ENCODE results near the gene ZFYVE26. TPM values are rescaled to one million over a fixed set of nuclear protein-coding genes. Genes with fewer than 3 reads are reported as not detected.

ZFYVE26 gene
- total RNA-seq, 1 donor from 2014 or later, result 16.5 TPM

GRCh38 chr14:67817750-67818438, 1.5 kb upstream of the ZFYVE26 start:
- DNase-seq (ENCODE audit: low read depth in 2 of 2), result no peak

GRCh38 chr14:67815573-67816225, 691 bp downstream of the ZFYVE26 start:
- peak in 1 of 2 donors; percentile 69 for DNase-seq (ENCODE audit: low read depth in 2 of 2)

GRCh38 chr14:67814821-67815220, 1.6 kb downstream of the ZFYVE26 start:
- no peak for DNase-seq (ENCODE audit: low read depth in 2 of 2)

- no peak for DNase-seq (ENCODE audit: low read depth in 2 of 2)
Observed at GRCh38 chr14:67806246-67806645, 10.1 kb downstream of the ZFYVE26 start.

- no peak for DNase-seq (ENCODE audit: low read depth in 2 of 2)
Observed at GRCh38 chr14:67800743-67801142, 15.6 kb downstream of the ZFYVE26 start.

GRCh38 chr14:67798731-67799130, 17.7 kb downstream of the ZFYVE26 start:
- DNase-seq (ENCODE audit: low read depth in 2 of 2), result no peak

- no peak for DNase-seq (ENCODE audit: low read depth in 2 of 2)
Observed at GRCh38 chr14:67787673-67788072, 28.7 kb downstream of the ZFYVE26 start.

- DNase-seq (ENCODE audit: low read depth in 2 of 2), result no peak
Observed at GRCh38 chr14:67785270-67786109, 30.9 kb downstream of the ZFYVE26 start.

GRCh38 chr14:67784244-67784823, 32.1 kb downstream of the ZFYVE26 start:
- no peak for DNase-seq (ENCODE audit: low read depth in 2 of 2)

- no peak for DNase-seq (ENCODE audit: low read depth in 2 of 2)
Observed at GRCh38 chr14:67782090-67782489, 34.3 kb downstream of the ZFYVE26 start.

- no peak for DNase-seq (ENCODE audit: low read depth in 2 of 2)
Observed at GRCh38 chr14:67778792-67779191, 37.6 kb downstream of the ZFYVE26 start.

GRCh38 chr14:67776653-67777322, 39.6 kb downstream of the ZFYVE26 start:
- no peak for DNase-seq (ENCODE audit: low read depth in 2 of 2)

- no peak for DNase-seq (ENCODE audit: low read depth in 2 of 2)
Observed at GRCh38 chr14:67773844-67774377, 42.5 kb downstream of the ZFYVE26 start.

- DNase-seq (ENCODE audit: low read depth in 2 of 2), result peak in 1 of 2 donors; percentile 30
Observed at GRCh38 chr14:67768219-67768618, 48.2 kb downstream of the ZFYVE26 start.

- DNase-seq (ENCODE audit: low read depth in 2 of 2), result no peak
Observed at GRCh38 chr14:67766035-67766680, 50.2 kb downstream of the ZFYVE26 start.

- no peak for DNase-seq (ENCODE audit: low read depth in 2 of 2)
Observed at GRCh38 chr14:67765192-67765834, 51.1 kb downstream of the ZFYVE26 start.

- DNase-seq (ENCODE audit: low read depth in 2 of 2), result no peak
Observed at GRCh38 chr14:67764496-67764895, 51.9 kb downstream of the ZFYVE26 start.

- DNase-seq (ENCODE audit: low read depth in 2 of 2), result no peak
Observed at GRCh38 chr14:67763158-67763822, 53.1 kb downstream of the ZFYVE26 start.

- no peak for DNase-seq (ENCODE audit: low read depth in 2 of 2)
Observed at GRCh38 chr14:67762051-67762450, 54.3 kb downstream of the ZFYVE26 start.

- DNase-seq (ENCODE audit: low read depth in 2 of 2), result no peak
Observed at GRCh38 chr14:67759916-67760315, 56.5 kb downstream of the ZFYVE26 start.

All from lung microvascular endothelial cell (primary cell).